ENCODE data around the gene ZNF407. TPM values are rescaled to one million over a fixed set of nuclear protein-coding genes. Genes with fewer than 3 reads are reported as not detected.

ZNF407 gene
- total RNA-seq, 1 experiment from 2014 or later, result 18.1 TPM

DNA sequence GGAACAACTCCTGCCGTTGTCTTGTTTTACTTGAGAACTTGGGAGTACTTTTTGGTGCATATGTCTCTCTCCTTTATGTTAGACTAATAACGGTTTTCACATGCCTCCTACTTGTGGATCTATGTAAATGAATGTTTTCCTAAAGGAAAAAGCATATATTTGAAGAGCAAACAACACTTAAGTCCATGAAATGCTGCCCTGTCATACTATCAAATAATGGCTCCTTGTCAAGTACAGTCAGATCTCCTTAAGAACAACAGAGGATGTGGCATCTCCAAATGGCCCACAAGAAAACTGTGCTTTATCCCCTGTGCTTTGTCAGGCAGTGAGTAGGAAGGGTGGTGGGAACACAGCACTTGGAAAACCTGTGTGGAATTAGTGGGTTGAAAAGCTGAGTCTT is 413.0 kb downstream of the ZNF407 start:
- no peak overlapping the region for H3K4me2 ChIP-seq (ENCODE audit: low read depth, low read length, poor library complexity, severe bottlenecking)
- no peak overlapping the region for H3K4me3 ChIP-seq (ENCODE audit: low read length)
- no peaks in the 10 kb centered on the region for H3K79me2 ChIP-seq (ENCODE audit: low read length)
- no peak overlapping the region for H3K9ac ChIP-seq (ENCODE audit: low read length)
- H3K9me3 ChIP-seq (ENCODE audit: low read length), result no peaks in the 10 kb centered on the region
- peaks cover 16% of the 10 kb centered on the region; the same call in 1 of the 2 replicates for H4K20me1 ChIP-seq (ENCODE audit: insufficient read depth, low read depth, low read length)
- H3K9me2 ChIP-seq (replicated peaks; ENCODE audit: insufficient read depth, low read length), result no peaks in the 10 kb centered on the region
- H3K27ac ChIP-seq (ENCODE audit: low read length), result no peak overlapping the region
- H2AFZ ChIP-seq (ENCODE audit: low read length), result no peak overlapping the region
- no peak for DNase-seq
- H3K36me3 ChIP-seq (ENCODE audit: insufficient read depth, low read length), result no peaks in the 10 kb centered on the region
- H3K4me1 ChIP-seq (ENCODE audit: low read length), result no peaks in the 10 kb centered on the region
- H3K27me3 ChIP-seq (ENCODE audit: low read length), result no peaks in the 10 kb centered on the region

DNA sequence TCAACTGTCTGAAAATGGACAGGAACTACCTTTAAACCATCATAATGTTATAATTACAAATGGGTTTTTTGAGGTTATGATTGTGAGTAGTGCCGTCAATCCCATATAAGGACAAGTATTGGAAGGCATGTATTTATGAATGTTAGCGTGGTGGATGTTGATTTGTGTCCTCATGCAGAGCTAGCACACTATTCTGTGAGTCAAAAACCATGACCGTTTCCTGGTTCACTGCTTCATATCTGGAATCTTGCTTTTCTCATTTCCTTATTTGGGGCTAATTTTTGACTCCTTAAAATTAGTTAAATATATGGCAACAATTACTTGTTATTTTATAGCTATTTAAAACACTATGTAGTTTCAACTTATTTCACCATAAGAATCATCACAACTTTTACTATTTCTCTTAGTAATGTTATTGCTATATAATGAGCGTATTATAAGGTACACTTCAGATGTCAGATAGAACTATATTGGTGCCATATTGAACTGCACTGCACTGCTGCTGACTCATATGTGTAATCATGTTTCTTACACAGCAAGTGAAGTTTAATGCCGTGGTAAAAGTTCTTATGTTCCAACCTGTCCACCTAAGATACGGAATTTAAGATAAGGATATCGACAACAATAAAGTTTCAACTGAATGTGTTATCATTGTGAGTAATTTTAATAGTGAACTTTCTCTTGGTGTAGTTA is 418.5 kb downstream of the ZNF407 start:
- Histone ChIP-seq H3K9me3 (ENCODE audit: low read length) (no peaks in the 10 kb centered on the region), H3K4me1 (ENCODE audit: low read length) (no peaks in the 10 kb centered on the region), H3K36me3 (ENCODE audit: insufficient read depth, low read length) (no peaks in the 10 kb centered on the region), H3K9me2 (replicated peaks; ENCODE audit: insufficient read depth, low read length) (no peaks in the 10 kb centered on the region), H4K20me1 (ENCODE audit: insufficient read depth, low read depth, low read length) (0 out of 2 replicates have a peak, but pooled peaks cover 3% of the 10 kb centered on the region), H3K9ac (ENCODE audit: low read length) (no peak overlapping the region), H3K4me2 (ENCODE audit: low read depth, low read length, poor library complexity, severe bottlenecking) (no peak overlapping the region), H2AFZ (ENCODE audit: low read length) (no peak overlapping the region), H3K27ac (ENCODE audit: low read length) (no peak overlapping the region), H3K27me3 (ENCODE audit: low read length) (no peaks in the 10 kb centered on the region), H3K79me2 (ENCODE audit: low read length) (no peaks in the 10 kb centered on the region), H3K4me3 (ENCODE audit: low read length) (no peak overlapping the region)
- no peak for DNase-seq

DNA sequence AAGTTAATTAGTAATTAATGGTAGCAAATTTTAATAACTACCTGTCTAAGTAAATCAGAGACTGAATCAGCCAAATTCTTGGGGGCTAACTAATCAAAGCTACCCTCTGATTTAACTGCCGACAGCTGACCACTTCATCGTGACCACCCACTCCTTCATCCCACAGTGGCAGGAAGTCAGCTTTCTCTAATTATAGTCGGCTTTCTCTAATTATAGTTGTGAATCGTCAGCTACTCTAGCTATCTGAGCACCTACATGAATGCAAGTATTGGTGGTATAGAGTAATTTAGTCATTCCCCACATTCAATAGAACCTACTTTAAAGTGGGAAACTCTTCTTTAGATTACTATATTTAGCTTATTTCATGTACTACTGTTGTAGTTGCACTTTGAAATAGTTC is 425.8 kb downstream of the ZNF407 start:
- Histone ChIP-seq H3K36me3 (ENCODE audit: insufficient read depth, low read length) (no peaks in the 10 kb centered on the region), H3K27me3 (ENCODE audit: low read length) (no peaks in the 10 kb centered on the region), H2AFZ (ENCODE audit: low read length) (no peak overlapping the region), H3K9ac (ENCODE audit: low read length) (no peak overlapping the region), H3K27ac (ENCODE audit: low read length) (no peak overlapping the region), H3K9me2 (replicated peaks; ENCODE audit: insufficient read depth, low read length) (no peaks in the 10 kb centered on the region), H3K4me2 (ENCODE audit: low read depth, low read length, poor library complexity, severe bottlenecking) (no peak overlapping the region), H3K9me3 (ENCODE audit: low read length) (no peaks in the 10 kb centered on the region), H3K4me1 (ENCODE audit: low read length) (no peaks in the 10 kb centered on the region), H4K20me1 (ENCODE audit: insufficient read depth, low read depth, low read length) (peaks cover 7% of the 10 kb centered on the region; the same call in 1 of the 2 replicates), H3K4me3 (ENCODE audit: low read length) (no peak overlapping the region), H3K79me2 (ENCODE audit: low read length) (no peaks in the 10 kb centered on the region)
- DNase-seq, result no peak

DNA sequence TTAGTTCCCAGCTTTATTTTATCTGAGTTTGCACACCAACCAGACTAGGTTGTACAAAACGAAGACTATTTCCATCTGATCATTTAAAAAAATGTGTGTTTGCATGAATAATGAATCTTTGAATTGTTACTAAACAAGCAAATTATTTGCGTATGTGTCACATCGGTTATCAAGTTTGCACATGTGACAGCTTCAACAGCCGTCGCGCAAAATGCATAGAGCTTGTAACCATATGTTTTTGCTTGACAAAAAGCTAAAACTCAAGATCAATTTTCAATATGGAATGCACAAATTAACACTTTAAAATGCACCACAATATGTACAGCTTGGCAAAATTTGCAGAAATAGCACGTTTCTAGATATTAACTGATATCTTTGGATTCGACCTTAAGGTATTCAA is 427.2 kb downstream of the ZNF407 start:
- no peak overlapping the region for H3K4me2 ChIP-seq (ENCODE audit: low read depth, low read length, poor library complexity, severe bottlenecking)
- no peaks in the 10 kb centered on the region for H3K27me3 ChIP-seq (ENCODE audit: low read length)
- H2AFZ ChIP-seq (ENCODE audit: low read length), result no peak overlapping the region
- peaks cover 7% of the 10 kb centered on the region; the same call in 1 of the 2 replicates for H4K20me1 ChIP-seq (ENCODE audit: insufficient read depth, low read depth, low read length)
- H3K4me1 ChIP-seq (ENCODE audit: low read length), result no peaks in the 10 kb centered on the region
- no peaks in the 10 kb centered on the region for H3K9me3 ChIP-seq (ENCODE audit: low read length)
- H3K36me3 ChIP-seq (ENCODE audit: insufficient read depth, low read length), result no peaks in the 10 kb centered on the region
- H3K79me2 ChIP-seq (ENCODE audit: low read length), result no peaks in the 10 kb centered on the region
- no peaks in the 10 kb centered on the region for H3K9me2 ChIP-seq (replicated peaks; ENCODE audit: insufficient read depth, low read length)
- DNase-seq, result no peak
- no peak overlapping the region for H3K9ac ChIP-seq (ENCODE audit: low read length)
- no peak overlapping the region for H3K4me3 ChIP-seq (ENCODE audit: low read length)
- no peak overlapping the region for H3K27ac ChIP-seq (ENCODE audit: low read length)

DNA sequence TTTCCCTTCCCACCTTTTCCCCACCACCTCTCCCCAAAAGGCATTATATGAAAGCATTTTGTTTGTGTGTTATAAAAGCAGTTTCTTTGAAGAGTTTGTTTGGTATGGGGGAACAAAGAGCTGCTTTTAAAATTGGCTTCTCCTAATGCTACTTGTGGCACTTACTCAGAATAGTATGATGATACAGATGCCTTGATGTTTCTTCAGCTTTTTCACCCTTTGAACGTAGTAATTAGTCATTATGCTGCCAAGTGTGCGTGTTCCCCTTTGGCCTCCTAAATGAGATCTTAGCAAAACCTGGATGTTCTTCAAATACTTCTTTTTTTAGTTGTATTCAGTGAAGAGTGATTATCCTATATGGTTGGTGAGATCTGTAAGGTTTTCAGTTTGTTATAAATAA is 427.9 kb downstream of the ZNF407 start:
- no peak for DNase-seq
- no peaks in the 10 kb centered on the region for H3K27me3 ChIP-seq (ENCODE audit: low read length)
- H3K9ac ChIP-seq (ENCODE audit: low read length), result no peak overlapping the region
- no peaks in the 10 kb centered on the region for H3K9me3 ChIP-seq (ENCODE audit: low read length)
- H3K79me2 ChIP-seq (ENCODE audit: low read length), result no peaks in the 10 kb centered on the region
- no peaks in the 10 kb centered on the region for H3K4me1 ChIP-seq (ENCODE audit: low read length)
- no peak overlapping the region for H3K27ac ChIP-seq (ENCODE audit: low read length)
- no peak overlapping the region for H2AFZ ChIP-seq (ENCODE audit: low read length)
- H4K20me1 ChIP-seq (ENCODE audit: insufficient read depth, low read depth, low read length), result peaks cover 10% of the 10 kb centered on the region; the same call in 1 of the 2 replicates
- no peaks in the 10 kb centered on the region for H3K36me3 ChIP-seq (ENCODE audit: insufficient read depth, low read length)
- no peaks in the 10 kb centered on the region for H3K9me2 ChIP-seq (replicated peaks; ENCODE audit: insufficient read depth, low read length)
- no peak overlapping the region for H3K4me3 ChIP-seq (ENCODE audit: low read length)
- H3K4me2 ChIP-seq (ENCODE audit: low read depth, low read length, poor library complexity, severe bottlenecking), result no peak overlapping the region

DNA sequence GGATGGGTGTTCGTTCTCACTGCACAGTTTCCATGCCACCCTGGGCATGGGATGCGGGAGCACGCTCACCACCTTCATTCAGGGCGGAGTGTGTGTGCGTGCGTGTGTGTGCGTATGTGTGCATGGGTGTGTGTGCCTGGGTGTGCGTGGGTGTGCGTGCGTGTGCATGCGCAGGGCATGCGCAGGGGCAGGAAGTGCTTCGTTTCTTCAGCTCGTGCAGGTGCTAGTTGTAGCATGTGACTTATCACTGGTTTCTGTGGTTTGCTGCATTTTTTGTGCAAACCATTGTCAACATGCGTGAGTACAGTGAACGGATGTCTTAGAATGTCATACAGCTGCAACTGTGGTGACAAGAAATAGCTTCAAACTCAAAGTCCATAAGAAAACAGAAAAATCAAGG is 431.8 kb downstream of the ZNF407 start:
- Histone ChIP-seq H3K4me3 (ENCODE audit: low read length) (no peak overlapping the region), H3K27me3 (ENCODE audit: low read length) (no peaks in the 10 kb centered on the region), H3K9me2 (replicated peaks; ENCODE audit: insufficient read depth, low read length) (no peaks in the 10 kb centered on the region), H3K4me1 (ENCODE audit: low read length) (no peaks in the 10 kb centered on the region), H3K4me2 (ENCODE audit: low read depth, low read length, poor library complexity, severe bottlenecking) (no peak overlapping the region), H3K79me2 (ENCODE audit: low read length) (no peaks in the 10 kb centered on the region), H3K36me3 (ENCODE audit: insufficient read depth, low read length) (no peaks in the 10 kb centered on the region), H3K27ac (ENCODE audit: low read length) (no peak overlapping the region), H3K9ac (ENCODE audit: low read length) (no peak overlapping the region), H2AFZ (ENCODE audit: low read length) (no peak overlapping the region), H4K20me1 (ENCODE audit: insufficient read depth, low read depth, low read length) (0 out of 2 replicates have a peak, but pooled peaks cover 7% of the 10 kb centered on the region), H3K9me3 (ENCODE audit: low read length) (no peaks in the 10 kb centered on the region)
- no peak for DNase-seq

DNA sequence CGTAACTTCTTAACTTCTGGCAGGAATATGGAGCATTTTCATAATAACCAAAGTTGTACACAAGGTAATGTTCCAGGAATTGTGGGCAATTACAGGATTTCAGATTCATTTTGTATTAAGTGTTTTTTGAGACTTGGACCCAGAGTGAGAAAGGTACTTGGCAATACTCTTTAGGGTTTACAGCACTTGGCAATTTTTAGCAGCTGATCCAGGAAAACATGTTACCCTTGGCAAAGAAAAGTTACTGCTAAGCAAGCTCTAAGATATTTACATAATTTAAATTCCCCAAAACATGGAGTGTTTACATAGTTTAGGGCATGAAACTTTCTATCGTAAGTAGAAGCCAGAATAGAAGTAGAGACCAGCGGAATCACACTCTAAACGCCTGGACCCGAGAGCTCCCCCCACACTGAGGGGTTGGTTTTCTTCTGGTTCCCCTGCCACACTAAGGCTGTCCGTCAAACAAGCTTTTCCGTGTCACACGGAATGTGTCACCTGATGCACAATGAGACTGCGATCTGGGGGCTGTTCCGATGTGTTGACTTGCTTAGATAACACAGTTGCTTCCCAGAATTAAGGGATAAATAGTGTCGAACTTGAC is 434.1 kb downstream of the ZNF407 start:
- H3K79me2 ChIP-seq (ENCODE audit: low read length), result no peaks in the 10 kb centered on the region
- no peak overlapping the region for H3K27ac ChIP-seq (ENCODE audit: low read length)
- no peak overlapping the region for H3K9ac ChIP-seq (ENCODE audit: low read length)
- H3K4me1 ChIP-seq (ENCODE audit: low read length), result no peaks in the 10 kb centered on the region
- no peak overlapping the region for H2AFZ ChIP-seq (ENCODE audit: low read length)
- DNase-seq, result no peak
- H3K4me2 ChIP-seq (ENCODE audit: low read depth, low read length, poor library complexity, severe bottlenecking), result no peak overlapping the region
- no peaks in the 10 kb centered on the region for H3K9me2 ChIP-seq (replicated peaks; ENCODE audit: insufficient read depth, low read length)
- no peaks in the 10 kb centered on the region for H3K27me3 ChIP-seq (ENCODE audit: low read length)
- H3K9me3 ChIP-seq (ENCODE audit: low read length), result no peaks in the 10 kb centered on the region
- H3K4me3 ChIP-seq (ENCODE audit: low read length), result no peak overlapping the region
- 0 out of 2 replicates have a peak, but pooled peaks cover 2% of the 10 kb centered on the region for H4K20me1 ChIP-seq (ENCODE audit: insufficient read depth, low read depth, low read length)
- H3K36me3 ChIP-seq (ENCODE audit: insufficient read depth, low read length), result no peaks in the 10 kb centered on the region

DNA sequence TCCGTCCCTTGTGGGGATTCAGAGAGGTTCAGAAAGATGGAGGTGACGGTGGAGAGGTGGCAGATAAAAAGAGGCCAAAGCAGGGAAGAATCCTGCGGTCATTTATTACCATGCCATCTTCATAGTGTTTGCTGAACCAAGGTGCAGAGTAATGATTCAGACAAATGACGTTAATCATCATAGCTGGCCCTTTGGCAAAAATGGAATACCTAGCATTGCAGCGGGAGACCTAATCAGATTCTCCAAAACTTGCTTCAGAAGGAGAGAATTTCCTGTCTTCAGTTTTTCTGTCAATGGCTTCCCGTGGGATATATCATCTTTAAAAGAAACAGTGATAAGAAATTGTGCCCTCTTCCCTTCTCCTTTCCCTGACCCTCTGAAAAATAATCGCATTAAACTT is 435.8 kb downstream of the ZNF407 start:
- Histone ChIP-seq H3K4me1 (ENCODE audit: low read length) (no peaks in the 10 kb centered on the region), H2AFZ (ENCODE audit: low read length) (no peak overlapping the region), H3K4me3 (ENCODE audit: low read length) (no peak overlapping the region), H3K79me2 (ENCODE audit: low read length) (no peaks in the 10 kb centered on the region), H3K9ac (ENCODE audit: low read length) (no peak overlapping the region), H3K36me3 (ENCODE audit: insufficient read depth, low read length) (no peaks in the 10 kb centered on the region), H3K27me3 (ENCODE audit: low read length) (no peaks in the 10 kb centered on the region), H3K4me2 (ENCODE audit: low read depth, low read length, poor library complexity, severe bottlenecking) (no peak overlapping the region), H3K9me3 (ENCODE audit: low read length) (no peaks in the 10 kb centered on the region), H3K9me2 (replicated peaks; ENCODE audit: insufficient read depth, low read length) (no peaks in the 10 kb centered on the region), H4K20me1 (ENCODE audit: insufficient read depth, low read depth, low read length) (0 out of 2 replicates have a peak, but pooled peaks cover 2% of the 10 kb centered on the region), H3K27ac (ENCODE audit: low read length) (no peak overlapping the region)
- DNase-seq, result no peak

All from Karpas-422 (cell line).